Measurements from ENCODE around the gene CHST9.
"Not testable (repeated sequence)": the region's sequence is repeated elsewhere in the genome, so short reads cannot be mapped to it uniquely, and the experiment has no call there.

Gene CHST9

DNA sequence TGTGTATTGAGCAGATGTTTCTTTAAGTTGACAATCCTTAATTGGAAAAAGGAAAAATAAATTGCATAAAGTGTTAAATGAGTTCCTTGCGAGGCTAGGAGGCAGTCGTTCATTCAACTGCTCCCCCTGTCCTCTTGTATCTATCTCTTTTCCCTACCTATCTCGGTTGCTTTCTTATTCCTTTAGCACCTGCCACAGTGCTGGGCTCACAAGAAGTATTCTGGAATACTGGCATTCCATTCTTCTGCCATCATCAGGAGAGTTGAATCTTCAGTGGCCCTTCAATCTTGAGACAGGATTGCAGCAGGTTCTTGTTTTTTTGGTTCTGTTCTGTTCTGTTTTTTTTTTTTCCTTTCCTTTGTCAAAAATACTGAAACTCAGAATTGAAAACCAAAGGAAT lies 176.5 kb downstream of the CHST9 start:
- H3K4me3 ChIP-seq (ENCODE audit: low read depth, low read length) = no peak overlapping the region

GRCh38 chr18:27007880-27008279 lies 177.2 kb downstream of the CHST9 start:
- H3K4me3 ChIP-seq (ENCODE audit: low read depth, low read length) = no peak overlapping the region

GRCh38 chr18:27005589-27005988 lies 179.5 kb downstream of the CHST9 start:
- no peak overlapping the region for H3K4me3 ChIP-seq (ENCODE audit: low read depth, low read length)

DNA sequence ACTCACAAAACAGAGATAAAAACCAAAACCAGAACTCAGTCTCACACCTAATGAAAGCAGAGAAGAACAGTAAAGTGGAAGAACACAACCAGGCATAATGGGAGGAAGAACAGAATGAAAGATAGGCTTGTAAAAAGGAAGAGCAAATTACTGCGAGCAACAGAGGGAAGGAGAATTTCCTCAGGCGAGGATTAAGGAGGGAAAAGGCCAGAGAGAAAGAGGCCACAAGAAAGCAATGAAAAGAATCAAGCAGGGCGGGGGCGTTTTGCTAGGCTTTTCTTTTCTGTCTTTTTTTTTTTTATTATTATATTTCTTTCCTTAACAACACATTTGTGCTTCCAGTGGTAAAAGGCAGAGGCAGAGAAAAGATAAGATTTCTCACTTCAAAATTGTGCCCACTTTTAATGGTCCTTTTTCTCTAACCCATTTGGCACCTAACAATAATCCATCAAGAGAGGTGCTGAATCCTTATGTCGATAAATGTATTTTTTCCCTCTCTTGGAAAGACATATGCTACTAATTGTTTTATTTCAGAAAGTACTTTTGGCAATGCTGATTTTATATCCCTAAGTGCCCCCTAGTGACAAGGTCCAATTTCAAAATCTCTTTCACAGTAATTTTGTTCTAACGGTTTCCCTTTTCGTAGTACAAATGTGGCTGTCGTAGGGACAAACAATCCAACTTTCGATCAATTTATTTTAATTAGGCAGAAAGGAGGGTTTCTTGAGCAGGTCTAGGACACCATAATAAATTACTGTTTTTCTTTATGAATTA lies 180.9 kb downstream of the CHST9 start:
- H3K4me3 ChIP-seq (ENCODE audit: low read depth, low read length) = no peak overlapping the region

DNA sequence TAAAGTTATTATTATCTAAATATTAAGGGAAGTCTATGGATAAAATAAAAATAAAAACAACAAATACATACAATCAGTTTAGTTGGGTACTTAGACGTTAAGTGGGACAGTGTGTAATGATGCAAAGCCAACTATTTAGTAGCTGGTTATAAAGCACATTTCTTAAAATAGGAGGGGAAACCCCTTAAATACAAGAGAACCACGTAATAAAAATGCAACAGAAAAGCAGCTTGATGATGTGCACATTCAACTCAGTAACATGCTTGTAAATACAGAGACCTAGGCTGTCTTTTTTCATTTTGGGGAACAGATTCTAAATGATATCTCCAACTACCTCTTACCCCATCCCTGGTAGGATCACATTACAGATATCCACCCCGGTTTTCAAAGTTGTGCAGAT lies 185.3 kb downstream of the CHST9 start:
- no peak overlapping the region for H3K4me3 ChIP-seq (ENCODE audit: low read depth, low read length)

DNA sequence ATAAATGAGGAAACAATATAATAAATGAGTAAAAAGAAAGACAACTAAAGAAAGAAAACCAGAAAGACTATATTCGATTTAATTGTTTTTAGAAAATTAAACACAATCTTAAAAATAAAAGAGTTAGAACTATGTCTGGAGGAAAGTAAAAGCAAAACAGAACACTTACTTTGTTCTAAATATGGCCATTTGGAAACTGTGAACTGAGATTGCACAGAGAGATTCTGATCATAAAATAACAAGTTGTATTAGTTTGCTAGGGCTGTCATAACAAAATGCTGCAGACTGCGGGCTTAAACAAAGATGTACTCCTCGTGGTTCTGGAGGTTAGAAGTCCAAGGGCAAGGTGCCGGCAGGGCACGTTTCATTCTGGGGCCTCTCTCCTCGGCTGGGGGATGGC lies 191.5 kb downstream of the CHST9 start:
- no peak overlapping the region for H3K4me3 ChIP-seq (ENCODE audit: low read depth, low read length)

GRCh38 chr18:26992926-26993325 lies 192.2 kb downstream of the CHST9 start:
- no peak overlapping the region for H3K4me3 ChIP-seq (ENCODE audit: low read depth, low read length)

GRCh38 chr18:26989842-26990241 lies 195.3 kb downstream of the CHST9 start:
- no peak overlapping the region for H3K4me3 ChIP-seq (ENCODE audit: low read depth, low read length)

DNA sequence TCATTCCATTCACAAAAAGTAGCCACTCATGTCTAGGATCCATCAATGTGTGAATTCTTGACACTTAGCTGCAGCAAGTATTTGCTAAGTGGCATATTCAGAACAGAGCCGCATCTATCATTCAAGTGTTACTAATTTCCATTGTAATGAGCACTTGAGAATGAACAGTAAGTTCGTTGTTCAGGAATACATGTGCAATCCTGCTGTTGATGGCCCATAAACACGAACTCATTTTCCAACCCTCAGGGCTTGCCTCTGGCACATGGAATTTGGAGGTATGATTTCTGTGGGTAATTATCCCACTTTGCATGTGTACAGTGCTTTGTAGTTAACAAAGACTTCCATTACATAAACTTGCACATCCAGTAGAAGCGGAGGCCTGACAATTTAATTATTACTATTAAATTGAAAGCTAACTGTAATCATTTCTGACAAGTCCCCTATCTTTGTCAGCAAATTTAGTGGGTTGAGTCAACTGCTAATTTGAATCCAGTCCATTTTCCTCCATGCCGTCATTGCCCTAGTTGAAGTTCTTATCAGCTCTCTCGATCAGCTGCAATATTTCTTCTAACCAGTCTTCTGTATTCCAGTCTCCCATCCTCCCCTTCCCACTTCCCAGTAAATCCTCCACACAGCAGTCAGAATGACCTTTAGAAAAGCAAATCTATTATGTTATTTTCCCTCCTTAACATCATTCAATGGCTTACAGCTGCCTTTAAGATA lies 203.6 kb downstream of the CHST9 start:
- H3K4me3 ChIP-seq (ENCODE audit: low read depth, low read length) = no peak overlapping the region

DNA sequence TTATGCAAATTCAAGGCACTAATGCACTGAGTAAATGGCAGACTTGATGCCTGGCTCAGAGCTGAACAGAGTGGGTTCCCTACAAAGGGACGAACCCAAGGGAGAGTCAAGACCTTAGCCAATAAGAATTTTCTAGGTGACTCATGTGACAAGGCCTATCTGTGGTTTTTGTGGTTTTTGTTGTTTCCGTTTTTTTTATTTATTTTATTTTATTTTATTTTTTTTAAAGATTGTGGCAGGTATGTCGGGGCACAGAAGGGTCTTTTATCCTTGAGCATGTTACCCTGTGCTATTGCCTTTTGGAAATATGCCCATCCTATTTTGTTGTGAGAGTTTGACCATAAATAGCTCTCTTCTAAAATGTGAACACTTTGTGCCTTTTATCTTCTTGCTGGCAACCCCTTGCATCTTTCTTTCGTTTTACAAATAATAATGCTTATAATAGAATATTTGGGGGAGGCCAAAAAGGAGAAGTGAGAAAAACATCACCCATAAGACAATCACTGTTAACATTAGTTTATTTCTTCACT lies 206.2 kb downstream of the CHST9 start:
- H3K4me3 ChIP-seq (ENCODE audit: low read depth, low read length) = no peak overlapping the region

- H3K4me3 ChIP-seq (ENCODE audit: low read depth, low read length) = no peak overlapping the region
Observed at GRCh38 chr18:26977781-26978180, 207.3 kb downstream of the CHST9 start.

DNA sequence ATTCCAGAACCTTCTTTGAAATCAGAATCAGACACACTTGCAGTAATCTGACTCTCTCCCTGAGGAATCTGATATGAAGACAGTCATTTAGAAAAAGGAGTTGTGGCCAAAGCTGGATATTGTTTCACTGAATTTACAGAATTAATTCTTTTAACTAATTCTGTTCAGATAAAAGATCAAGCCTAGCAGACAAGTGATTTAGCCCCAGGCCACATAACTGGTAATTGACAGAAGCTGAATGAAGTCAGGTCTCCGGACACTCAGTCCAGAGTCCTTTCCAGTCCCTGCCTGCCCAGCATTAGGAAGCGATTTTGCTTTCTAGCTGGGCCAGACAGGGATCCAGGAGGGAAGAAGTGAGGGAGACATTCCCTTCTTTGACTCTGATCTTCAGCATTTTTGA lies 208.9 kb downstream of the CHST9 start:
- no peak overlapping the region for H3K4me3 ChIP-seq (ENCODE audit: low read depth, low read length)

DNA sequence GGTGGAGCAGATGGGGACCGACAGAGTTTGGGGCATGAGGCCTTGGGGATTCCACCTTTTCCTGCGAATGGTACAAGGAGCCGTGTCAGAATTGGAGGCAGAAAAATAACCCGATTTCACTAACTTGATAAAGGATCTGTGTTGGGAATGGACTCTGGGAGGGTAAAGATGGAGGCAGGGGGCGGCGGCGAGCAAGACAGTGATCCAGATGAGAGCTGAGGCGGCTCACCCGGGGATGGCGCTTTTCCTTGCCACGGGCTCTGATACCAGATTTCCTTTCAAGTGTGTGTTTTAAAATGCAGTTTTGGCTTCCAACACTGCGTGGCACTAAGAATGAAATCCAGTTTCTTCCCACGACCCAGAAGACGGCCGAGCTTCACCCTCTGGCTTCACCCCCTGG lies 212.6 kb downstream of the CHST9 start:
- not testable (repeated sequence) for H3K4me3 ChIP-seq (ENCODE audit: low read depth, low read length)

GRCh38 chr18:26971409-26971808 lies 213.7 kb downstream of the CHST9 start:
- H3K4me3 ChIP-seq (ENCODE audit: low read depth, low read length) = no peak overlapping the region

- H3K4me3 ChIP-seq (ENCODE audit: low read depth, low read length) = no peak overlapping the region
Observed at GRCh38 chr18:26970637-26971036, 214.5 kb downstream of the CHST9 start.

DNA sequence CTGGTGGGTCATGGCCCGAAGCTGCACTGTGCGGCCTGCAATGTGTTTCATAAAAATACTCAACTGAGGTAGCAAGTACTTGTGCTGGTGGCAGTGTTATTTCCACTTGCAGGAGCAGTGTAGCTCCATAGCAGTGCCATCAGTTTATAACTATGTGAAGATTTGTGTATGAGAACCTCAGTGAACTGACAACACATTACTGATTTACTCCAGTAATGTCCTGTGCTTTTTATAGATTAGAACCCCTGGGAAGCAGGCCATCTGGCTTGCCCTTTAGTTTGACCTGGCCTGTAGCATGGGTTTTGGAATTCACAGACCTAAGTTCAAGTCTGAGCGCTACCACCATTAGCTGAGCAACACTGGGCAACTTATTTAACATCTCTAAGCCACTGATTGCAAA lies 219.9 kb downstream of the CHST9 start:
- no peak overlapping the region for H3K4me3 ChIP-seq (ENCODE audit: low read depth, low read length)

DNA sequence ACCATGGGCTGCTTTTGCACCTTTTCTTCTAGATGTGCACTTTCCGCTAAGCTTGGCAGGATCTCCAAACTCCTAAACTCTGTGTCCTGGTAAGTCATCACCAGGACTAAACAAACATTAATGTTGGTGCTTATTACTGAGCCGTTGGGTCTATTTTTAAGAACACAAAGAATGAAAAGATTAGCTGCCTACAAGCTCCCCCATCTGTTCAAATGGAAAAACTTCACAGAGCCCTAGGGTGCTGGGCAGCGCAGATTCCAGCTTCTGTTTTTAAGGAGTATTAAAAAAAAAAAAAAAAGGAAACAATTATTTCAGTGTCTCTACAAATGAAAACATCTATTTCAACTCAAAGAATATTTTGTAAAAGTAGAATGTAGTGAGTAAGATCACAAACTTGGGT lies 221.8 kb downstream of the CHST9 start:
- H3K4me3 ChIP-seq (ENCODE audit: low read depth, low read length) = no peak overlapping the region

DNA sequence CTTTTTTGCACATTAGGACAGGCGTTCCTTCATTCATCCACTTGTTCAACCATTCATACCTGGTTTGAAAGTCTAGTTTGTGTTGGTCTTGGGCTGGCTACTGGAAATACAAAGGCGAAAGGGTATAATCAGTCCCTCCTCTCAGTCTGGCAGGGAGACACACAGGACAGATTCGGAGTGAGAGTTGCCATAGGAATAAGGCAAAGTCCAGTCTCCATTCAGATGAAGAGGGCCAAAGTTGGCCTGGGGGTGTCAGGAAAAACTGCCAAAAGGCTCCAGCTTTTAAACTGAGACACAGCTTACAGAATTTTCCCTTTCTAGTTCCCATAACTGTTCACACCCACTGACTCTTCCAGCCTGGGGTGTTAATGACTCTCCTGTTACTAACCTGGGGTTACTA lies 223.3 kb downstream of the CHST9 start:
- H3K4me3 ChIP-seq (ENCODE audit: low read depth, low read length) = no peak overlapping the region

DNA sequence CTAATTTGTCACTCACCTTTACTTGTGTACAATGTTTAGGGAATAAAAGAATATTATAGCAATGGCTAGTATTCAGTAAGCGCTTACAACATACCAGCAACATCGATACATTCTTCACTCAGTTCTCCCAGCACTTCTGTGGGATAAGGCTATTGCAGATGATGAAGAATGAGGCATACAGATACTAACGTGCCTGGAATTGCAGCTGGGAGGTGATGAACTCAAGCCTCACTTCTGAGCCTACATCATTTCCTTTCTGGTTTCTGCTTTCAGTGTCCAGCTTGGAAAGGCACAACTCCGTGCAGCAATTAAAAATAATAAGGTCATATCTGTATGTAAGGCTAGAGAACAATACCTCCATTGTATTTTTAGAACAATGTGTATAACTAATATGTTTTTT lies 224.2 kb downstream of the CHST9 start:
- H3K4me3 ChIP-seq (ENCODE audit: low read depth, low read length) = no peak overlapping the region

GRCh38 chr18:26956863-26957262 lies 228.2 kb downstream of the CHST9 start:
- H3K4me3 ChIP-seq (ENCODE audit: low read depth, low read length) = no peak overlapping the region

DNA sequence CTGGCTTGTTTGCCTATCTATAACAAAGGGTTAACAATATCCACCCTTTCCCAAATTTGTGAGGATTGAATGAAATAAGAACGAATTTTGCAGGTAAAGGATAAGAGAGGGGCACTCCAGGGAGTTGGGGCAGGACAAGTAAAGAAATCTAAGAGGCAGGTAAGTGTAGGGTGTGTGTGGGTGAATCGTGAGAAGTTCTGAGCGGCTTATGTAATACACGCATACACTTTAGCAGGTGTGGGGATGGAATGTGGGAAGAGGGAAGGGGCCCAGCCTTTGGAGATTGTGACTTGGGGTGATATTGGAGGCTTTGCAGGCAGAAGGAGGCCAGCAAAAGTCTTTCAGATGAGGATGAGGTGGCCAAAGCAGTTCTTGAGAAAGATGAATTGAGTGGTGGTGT lies 236.4 kb downstream of the CHST9 start:
- H3K4me3 ChIP-seq (ENCODE audit: low read depth, low read length) = no peak overlapping the region

DNA sequence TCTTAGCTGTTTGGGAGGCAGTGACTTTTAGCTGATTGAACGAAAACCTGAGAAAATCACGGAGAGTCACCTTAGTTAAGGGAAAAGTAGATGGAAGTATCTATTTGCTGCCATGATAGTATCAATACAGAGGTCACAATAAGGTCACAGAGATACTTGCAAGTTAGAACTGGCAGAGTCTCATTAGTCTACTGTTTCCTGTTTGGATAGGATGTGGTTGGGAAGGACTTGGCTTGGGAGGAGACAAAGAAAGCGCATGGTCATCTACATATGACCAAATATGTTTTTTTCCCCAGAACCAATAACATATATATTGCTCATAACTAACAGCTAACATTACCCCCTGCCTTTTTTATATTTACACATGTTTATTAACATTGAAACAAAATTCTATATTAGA lies 241.2 kb downstream of the CHST9 start:
- H3K4me3 ChIP-seq (ENCODE audit: low read depth, low read length) = no peak overlapping the region
